HG02943 (cell line): Measurements from ENCODE around the gene SORCS2.

Experiments
- ATAC-seq: cut with Tn5 transposase; IDR thresholded peaks from one replicate; pipeline ENCODE4 v1.9.1; 2021; ENCODE audit warnings: mild to moderate bottlenecking, low read depth, moderate library complexity; ENCODE audit not compliant: unreplicated experiment

Gene SORCS2

GRCh38 chr4:7782783-7783182, 590.4 kb downstream of the SORCS2 start:
- ATAC-seq: no peak

GRCh38 chr4:7783541-7783940, 591.2 kb downstream of the SORCS2 start:
- no peak for ATAC-seq

GRCh38 chr4:7784131-7784870, 592.0 kb downstream of the SORCS2 start:
- no peak for ATAC-seq

GRCh38 chr4:7785017-7785416, 592.7 kb downstream of the SORCS2 start:
- ATAC-seq: no peak

GRCh38 chr4:7786040-7786439, 593.7 kb downstream of the SORCS2 start:
- no peak for ATAC-seq

- no peak for ATAC-seq
Measured at GRCh38 chr4:7786517-7786916, 594.2 kb downstream of the SORCS2 start.

GRCh38 chr4:7787067-7787466, 594.7 kb downstream of the SORCS2 start:
- ATAC-seq: no peak

GRCh38 chr4:7787681-7788141, 595.4 kb downstream of the SORCS2 start:
- ATAC-seq: no peak

GRCh38 chr4:7788193-7788592, 595.9 kb downstream of the SORCS2 start:
- no peak for ATAC-seq

- no peak for ATAC-seq
Measured at GRCh38 chr4:7788694-7789425, 596.5 kb downstream of the SORCS2 start.

- ATAC-seq: no peak
Measured at GRCh38 chr4:7790023-7790422, 597.7 kb downstream of the SORCS2 start.

GRCh38 chr4:7790999-7791398, 598.7 kb downstream of the SORCS2 start:
- no peak for ATAC-seq
